SK-N-SH treated with all-trans-retinoic acid at 6 μM for 48 hours (cell line): ENCODE data around the gene EEFSEC.

Experiments
- CREB5 ChIP-seq: fragments of 250-450 bp; sonication (Bioruptor Pico); IDR thresholded peaks from 2 replicates; pipeline ENCODE4 v1.5.1; 2020; ENCODE audit warnings: low read depth, mild to moderate bottlenecking, moderate library complexity
- RARB ChIP-seq: fragments of 250-450 bp; sonication (Bioruptor Pico); IDR thresholded peaks from 2 replicates; pipeline ENCODE4 v1.8.0; 2021; ENCODE audit warnings: mild to moderate bottlenecking, moderate library complexity
- SNAI2 ChIP-seq: fragments of 250-450 bp; sonication (Bioruptor Pico); IDR thresholded peaks from 2 replicates; pipeline ENCODE4 v1.5.0; 2020; ENCODE audit warnings: mild to moderate bottlenecking, moderate library complexity
- TF ChIP-seq, protein P1 (sequence below): fragments of 250-450 bp; sonication (Bioruptor Pico); IDR thresholded peaks from 2 replicates; pipeline ENCODE4 v1.5.1; 2021; ENCODE audit warnings: mild to moderate bottlenecking, moderate library complexity

- TF ChIP-seq RARB (CRISPR knock-in tag): no peak
- TF ChIP-seq SNAI2 (CRISPR knock-in tag): no peak
- TF ChIP-seq CREB5 (CRISPR knock-in tag): no peak
- TF ChIP-seq, protein P1, sequence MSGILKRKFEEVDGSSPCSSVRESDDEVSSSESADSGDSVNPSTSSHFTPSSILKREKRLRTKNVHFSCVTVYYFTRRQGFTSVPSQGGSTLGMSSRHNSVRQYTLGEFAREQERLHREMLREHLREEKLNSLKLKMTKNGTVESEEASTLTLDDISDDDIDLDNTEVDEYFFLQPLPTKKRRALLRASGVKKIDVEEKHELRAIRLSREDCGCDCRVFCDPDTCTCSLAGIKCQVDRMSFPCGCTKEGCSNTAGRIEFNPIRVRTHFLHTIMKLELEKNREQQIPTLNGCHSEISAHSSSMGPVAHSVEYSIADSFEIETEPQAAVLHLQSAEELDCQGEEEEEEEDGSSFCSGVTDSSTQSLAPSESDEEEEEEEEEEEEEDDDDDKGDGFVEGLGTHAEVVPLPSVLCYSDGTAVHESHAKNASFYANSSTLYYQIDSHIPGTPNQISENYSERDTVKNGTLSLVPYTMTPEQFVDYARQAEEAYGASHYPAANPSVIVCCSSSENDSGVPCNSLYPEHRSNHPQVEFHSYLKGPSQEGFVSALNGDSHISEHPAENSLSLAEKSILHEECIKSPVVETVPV (CRISPR knock-in tag): no peak
These were observed 34.2 kb downstream of the EEFSEC start for GRCh38 chr3:128187495-128187894.
